TTC549 (cell line): ENCODE measurements around the gene RPE.

Experiments
- FAIRE-seq: peaks from 2 replicates; lab custom pipeline; 2012; peaks lifted over from hg19 to GRCh38; lab: Jason Lieb, UNC

RPE gene

DNA sequence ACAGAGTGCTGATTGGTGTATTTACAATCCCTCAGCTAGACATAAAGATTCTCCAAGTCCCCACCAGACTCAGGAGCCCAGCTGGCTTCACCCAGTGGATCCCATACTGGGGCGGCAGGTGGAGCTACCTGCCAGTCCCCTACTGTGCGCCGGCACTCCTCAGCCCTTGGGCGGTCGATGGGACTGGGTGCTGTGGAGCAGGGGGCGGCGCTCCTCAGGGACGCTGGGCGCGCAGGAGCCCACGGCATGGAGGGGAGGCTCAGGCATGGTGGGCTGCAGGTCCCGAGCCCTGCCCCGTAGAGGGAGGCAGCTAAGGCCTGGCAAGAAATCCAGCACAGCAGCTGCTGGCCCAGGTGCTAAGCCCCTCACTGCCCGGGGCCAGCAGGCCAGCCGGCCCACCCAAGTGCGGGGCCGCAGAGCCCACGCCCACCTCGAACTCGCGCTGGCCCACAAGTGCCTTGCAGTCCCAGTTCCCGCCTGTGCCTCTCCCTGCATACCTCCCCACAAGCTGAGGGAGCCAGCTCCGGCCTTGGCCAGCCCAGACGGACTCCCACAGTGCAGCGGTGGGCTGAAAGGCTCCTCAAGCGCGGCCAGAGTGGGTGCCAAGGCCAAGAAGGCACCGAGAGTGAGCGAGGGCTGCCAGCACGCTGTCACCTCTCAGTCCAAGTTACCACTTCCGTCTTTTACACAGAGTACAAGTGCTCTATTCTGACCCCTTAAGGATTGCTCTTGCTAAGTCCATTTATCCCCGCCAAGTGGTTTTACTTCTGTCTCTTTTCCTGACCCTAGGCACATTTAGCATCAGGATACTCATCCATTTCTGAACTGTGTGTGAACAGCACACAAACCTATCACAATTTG lies 1.7 kb upstream of the RPE start:
- no peak for FAIRE-seq

DNA sequence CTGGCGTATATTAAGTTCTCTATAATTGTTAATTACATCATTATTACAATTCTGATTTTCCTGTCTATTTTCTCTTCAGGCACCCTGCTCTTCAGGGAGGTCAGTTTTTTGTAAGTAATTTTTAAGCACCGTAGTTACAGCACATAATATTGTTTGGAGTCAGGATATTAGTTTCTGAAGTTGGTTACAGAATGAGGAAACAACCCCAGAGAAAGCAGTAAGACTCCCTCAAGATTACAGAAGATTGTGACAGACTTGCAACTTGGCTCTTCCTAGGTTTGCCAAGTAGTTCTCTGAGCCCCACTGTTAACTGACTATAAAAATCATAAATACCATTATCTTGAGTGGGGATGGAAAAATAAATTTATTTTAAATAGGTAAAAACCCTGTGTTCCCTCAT lies 921 bp downstream of the RPE start:
- no peak for FAIRE-seq

DNA sequence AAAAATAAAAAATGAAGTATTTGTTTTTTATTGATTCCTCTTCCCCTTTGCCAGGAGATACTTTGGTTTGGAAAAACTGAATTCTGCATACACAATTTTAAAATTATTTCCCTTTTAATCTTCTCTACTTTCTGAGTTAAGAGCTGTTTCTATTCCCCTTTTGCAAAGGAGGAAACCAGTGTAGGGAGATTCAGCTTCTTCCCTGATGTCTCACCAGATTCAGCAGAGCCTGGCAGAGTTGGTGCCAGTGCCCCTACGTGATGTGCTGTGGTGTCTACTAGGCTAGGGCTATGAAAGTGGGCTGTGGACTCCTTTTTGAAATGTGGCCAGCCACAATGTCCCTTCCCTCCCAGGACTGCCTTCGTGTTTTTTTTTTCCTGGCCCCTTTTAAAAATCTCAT lies 2.4 kb downstream of the RPE start:
- FAIRE-seq: no peak

DNA sequence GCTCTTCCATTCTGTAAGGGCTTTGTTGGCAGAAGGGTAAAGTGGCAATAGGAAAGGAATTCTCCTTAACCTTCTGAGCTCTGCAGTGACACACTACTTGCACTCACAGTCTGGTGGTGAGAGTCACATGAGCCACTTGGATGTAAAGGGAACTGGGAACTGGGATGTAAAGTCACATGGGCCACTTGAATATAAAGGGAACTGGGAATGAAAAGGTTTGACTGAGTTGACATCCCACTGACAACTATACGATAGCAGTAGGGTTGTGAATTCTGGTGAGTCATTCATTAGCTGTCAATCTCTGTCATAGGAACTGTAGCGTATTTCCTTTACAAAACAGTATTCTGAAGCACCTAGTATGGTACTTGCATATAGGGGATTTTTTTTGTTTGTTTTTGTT lies 5.5 kb downstream of the RPE start:
- FAIRE-seq: no peak

DNA sequence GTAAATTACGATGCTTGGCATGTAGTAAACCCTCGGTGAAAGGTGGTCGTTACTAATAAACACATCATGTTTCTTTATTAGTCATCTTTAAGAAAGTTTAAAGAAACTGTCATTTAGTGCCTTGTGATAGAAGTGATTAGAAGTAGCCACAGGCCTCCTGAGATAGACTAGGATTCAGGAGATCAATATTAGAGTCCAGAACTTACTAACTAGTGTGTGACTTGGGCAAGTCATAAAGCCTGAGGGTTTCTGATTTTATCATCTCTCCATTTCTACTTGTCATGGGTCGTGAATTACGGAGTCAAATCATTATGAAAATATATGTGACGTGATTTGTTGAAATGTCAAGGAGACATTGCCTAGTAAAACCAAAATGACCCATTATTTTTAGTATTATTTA lies 6.7 kb downstream of the RPE start:
- no peak for FAIRE-seq

DNA sequence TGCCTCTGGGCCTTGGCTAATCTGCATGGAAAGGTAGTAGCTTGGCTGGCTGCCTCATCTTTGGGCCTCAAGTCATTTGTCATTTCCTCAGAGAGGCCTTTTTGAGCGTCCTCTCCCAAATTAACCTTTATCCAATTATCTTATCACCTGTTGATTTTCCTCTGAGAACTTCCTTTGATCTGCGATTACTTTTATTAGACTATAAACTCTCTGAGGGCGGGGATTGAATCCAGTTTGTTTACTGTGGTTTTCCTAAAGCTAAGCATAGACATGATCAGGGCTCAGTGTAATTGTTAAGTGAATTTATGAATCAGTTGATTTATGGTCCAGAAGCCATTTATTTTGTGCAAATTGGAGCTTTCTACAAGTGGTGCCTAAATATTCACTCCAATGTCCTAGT lies 7.5 kb downstream of the RPE start:
- no peak for FAIRE-seq

DNA sequence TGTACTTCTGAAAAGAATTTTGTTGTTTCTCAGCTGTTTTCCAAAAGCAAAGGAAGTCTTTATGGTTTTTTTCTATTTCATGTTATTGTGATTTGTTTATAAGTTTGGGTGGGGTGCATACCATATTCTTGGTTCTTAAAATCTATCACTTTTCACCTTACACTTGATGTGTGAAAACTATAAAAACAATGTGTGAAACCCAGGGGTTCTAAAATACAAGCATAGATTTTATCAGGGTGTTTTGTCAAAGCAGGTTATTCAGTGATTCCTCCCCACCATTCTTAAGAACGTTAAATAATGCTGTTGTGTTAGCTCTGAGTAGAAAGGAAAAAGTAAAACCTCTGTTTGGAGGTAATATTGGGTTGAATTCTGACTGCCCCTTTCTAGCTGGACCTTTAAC lies 17.7 kb downstream of the RPE start:
- no peak for FAIRE-seq

DNA sequence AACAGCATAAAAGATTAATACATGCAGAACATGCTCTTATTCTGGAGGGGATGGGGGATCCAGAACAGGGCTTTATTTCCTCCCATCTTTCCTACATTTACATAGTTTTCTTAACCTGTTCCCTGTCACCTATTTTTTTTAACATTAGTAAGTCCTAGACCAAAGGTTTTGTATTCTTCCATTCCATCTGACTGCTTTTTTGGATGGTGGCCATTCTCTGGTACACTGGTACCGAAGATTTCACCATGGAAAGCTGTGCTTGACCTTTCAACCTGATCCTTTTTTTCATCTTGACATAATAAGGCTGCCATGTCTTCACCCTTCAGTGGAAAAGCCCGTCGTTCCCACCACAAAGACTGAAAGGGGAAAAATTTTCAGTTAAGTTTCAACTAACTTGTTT lies 20.4 kb downstream of the RPE start:
- no peak for FAIRE-seq

DNA sequence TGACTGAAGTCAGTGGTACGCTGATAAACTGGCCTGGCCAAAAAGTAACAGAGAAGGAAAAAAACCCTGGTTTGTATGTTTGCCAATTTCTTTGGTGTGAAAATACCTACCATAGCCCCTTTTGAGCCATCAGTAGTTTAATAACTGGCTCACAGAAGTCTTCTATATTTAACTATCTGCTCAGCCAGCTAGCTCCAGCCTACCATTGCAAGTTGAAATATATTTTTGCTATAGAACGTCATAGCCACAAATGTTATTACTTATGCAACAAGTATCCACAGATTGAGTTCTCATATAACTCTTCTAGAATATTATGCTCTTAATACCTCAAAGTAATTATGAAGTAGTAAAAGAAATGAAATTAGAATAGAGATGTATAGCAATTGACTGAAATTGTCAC lies 25.2 kb downstream of the RPE start:
- FAIRE-seq: no peak

DNA sequence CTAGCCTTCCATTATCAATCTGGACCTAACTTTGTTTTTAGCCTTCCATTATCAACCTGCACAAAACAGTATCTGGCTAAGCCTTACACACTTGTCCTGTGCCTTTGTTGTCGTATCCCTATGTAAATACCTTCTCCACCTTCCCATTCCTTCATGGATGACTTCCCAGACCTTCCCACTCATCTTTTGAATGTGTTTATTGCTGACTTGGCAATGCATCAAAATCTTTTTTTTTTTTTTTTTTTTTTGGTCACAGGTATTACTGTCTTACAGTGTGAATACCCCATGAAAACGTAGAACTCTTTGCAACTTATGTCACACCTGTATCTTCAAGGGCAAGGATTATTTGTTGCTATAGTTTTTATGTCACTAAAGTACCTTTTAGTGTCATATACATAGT lies 25.7 kb downstream of the RPE start:
- no peak for FAIRE-seq

DNA sequence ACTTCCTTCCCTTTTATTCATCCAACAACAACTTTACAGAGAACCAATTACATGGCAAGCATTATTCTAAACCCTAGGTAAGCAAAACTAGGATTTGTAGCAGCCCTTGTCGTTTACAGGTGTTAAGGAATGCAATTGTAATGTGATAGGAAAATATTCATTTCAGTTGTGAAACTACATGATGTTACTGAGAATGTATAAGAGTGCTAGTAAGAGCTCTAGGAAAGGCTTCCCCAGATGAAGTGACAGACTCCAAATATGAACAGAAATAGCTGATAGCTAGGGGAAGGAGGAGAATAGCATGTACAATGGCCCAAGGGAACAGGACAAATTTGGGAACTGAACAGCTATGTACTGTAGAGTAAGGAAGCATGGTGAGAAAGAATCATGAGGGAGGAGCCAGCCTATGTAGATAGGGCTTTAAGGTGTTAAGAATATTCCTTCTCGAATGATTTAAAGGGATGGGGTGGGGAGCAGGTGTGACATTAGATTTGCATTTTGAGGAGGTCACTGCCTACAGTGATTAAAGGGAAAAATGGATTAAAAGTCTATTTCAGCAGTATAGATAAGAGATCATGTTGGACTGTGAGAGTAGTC lies 31.7 kb downstream of the RPE start:
- FAIRE-seq: no peak

DNA sequence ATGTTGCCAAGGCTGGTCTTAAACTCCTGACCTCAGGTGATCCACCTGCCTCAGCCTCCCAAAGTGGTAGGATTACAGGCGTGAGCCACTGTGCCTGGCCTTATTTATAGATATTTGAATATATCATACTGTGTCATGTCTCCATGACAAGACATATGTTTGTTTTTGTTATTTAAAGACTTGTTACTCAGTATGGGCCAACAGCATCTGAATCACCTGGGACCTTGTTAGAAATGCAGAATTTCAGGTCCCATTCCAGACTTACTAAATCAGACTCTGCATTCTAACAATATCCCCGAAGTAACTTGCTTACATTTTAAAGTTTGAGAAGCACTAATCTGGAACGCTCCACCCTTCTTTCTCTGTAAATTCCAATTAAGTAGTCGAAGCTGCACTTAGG lies 33.2 kb downstream of the RPE start:
- FAIRE-seq: no peak

DNA sequence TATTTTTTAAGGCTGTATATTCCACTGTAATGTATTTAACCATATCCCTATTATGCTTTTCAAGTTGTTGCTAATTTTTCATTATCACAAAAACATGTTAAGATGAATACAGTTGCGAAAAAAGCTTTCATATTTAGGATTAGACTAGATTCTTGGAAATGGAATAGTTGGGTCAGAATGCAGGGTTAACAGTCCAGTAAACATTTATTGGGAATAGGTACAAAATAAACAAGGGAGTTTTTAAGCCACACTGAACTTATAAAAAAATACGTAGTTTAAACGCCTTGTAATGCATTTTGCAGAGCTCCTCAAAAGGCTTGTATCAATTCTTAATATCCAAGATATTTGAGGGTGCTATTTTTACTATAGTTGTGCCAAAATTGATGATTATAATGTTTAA lies 35.6 kb downstream of the RPE start:
- FAIRE-seq: no peak

DNA sequence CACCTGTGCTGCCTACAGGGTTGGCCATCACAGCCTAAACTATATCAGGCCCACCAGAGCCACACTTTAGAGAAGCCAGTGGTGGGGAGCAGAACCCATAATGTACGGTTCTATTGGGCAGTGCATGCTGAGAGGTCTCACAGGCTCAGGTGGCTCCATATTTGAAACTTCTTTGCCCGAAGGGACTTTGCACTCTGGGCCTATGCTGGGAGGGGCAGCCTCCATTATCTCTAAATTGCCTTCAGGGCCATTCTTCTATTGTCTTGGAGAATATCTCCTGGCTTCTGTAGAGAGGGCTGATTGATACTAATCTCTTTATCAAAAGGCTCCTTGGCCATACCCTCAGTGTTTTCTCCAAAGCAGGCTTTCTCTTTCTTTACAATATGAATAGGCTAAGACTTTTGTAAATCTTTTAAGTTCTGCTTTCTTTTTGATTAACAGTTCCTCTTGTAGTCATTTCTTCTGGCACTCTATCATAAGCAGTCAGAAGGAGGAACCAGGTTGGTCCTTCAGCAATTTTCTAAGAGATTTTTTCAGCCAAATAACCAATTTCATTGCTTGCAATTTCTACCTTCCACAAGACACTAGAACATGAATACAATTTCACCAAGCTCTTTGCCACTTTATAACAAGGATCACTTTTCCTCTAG lies 44.5 kb downstream of the RPE start:
- FAIRE-seq: no peak

DNA sequence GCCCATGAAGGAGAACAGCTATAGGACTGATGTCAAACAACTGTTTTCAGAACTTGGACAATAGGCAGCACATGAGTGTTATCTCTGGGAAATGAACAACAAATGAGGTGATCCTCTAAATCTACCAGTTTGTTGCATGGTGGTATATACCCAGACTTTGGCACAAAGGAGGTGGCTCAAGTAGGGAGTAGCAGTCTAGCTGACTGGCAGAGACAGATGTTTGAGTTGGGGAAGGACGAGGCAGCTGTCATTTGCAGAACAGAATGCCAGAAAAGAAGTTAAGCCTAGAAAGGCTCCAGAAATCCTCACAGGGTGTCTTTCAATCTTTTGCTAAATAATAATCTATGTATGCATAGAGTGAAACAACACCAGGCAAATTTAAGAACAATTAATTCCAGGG lies 47.4 kb downstream of the RPE start:
- FAIRE-seq: no peak

DNA sequence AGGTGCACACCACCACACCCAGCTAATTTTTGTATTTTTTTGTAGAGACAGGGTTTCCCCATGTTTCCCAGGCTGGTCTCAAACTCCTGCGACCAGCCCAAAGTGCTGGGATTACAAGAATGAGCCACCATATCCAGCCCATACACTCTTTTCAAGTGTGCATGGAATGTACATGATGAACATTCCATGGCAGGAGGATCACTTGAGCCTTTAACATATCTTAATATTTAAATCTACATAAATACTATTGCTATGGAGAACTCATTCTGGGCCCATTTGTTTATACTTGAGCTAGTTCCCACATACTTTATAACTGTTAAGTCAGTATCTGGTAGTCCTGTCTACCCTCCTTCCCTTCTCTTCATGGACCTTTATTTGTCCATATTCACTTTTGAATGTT lies 48.4 kb downstream of the RPE start:
- FAIRE-seq: no peak

DNA sequence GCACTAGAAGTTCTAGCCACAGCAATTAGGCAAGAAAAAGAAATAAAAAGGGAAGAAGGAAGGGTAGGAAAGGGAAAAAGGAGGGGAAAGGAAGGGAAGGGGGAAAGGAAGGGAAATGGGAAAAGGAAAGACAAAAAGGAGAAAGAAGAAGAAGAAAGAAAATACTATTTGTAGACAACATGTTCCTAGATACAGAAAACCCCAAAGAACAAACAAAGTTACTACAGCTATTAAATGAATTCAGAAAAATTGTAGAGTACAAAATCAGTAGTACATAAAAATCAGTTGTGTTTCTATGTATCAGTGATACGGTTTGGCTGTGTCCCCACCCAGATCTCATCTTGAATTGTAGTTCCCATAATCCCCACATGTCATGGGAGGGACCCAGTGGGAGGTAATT lies 52.3 kb downstream of the RPE start:
- no peak for FAIRE-seq

DNA sequence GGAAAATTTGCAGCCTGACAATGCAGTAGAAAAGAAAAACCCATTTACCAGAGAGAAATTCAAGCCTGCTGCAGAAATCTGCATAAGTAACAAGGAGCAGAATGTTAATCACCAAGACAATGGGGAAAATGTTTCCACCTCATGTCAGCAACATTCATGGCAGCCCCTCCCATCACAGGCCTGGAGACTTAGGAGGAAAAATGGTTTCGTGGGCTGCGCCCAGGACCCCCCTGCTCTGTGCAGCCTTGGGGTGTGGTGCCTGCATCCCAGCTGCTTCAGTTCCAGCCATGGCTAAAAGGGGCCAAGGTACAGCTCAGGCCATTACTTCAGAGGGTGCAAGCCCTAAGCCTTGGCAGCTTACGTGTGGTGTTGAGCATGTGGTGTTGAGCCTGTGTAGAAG lies 53.4 kb downstream of the RPE start:
- no peak for FAIRE-seq

DNA sequence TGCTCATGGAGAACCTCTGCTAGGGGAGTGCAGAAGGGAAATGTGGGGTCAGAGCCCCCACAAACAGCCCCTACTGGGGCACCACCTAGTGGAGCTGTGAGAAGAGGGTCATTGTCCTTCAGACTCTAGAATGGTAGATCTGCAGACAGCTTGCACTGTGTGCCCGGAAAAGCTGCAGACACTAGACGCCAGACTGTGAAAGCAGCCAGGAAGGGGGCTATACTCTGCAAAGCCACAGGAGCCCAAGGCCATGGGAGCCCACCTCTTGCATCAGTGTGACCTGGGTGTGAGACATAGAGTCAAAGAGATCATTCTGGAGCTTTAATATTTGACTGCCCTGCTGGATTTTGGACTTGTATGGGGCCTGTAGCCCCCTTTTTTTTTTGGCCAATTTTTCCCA lies 60.9 kb downstream of the RPE start:
- FAIRE-seq: no peak
